Measurements from ENCODE around the gene TMEM156. TPM values are rescaled to one million over a fixed set of nuclear protein-coding genes. Genes with fewer than 3 reads are reported as not detected.

The TMEM156 gene
- polyA plus RNA-seq, 3 donors = 0.31 to 1.1 (median 0.43) TPM

DNA sequence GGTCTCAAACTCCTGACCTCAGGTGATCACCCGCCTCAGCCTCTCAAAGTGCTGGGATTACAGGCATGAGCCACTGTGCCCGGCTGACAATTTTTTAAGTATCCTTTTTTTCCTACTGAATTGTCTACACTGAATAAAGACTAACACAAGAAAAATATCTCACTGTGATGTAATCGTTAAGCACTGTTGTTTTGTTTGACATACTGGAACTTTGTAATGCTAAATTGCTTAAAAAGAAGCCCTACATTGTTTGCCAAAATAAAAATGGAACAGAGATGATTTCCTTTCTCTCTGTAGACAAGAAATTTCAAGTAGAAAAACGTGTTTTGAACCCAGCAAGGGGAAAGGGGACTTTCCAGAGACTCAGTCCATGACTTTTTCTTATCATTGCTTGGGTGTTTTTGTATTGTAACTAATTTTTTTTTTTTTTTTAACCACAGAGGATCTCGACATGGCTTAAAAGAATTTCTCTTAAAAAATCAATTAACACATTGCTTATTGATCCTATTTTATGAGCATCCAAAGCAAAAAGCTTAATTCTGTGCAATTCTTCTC, 74.9 kb downstream of the TMEM156 start:
- H3K27ac ChIP-seq (ENCODE audit: low read depth in 1 of 2, low read length in 2 of 2) = no peak overlapping the region
- Mint-ChIP-seq H3K4me1 (no peaks in the 10 kb centered on the region), H3K27ac (no peak overlapping the region), H3K4me3 (no peak overlapping the region), H3K27me3 (ENCODE audit: low read depth in 3 of 3) (peaks cover 0 to 1% (median 0%) of the 10 kb centered on the region in 3 donors), H3K36me3 (no peaks in the 10 kb centered on the region), H3K9me3 (peaks cover 5 to 14% (median 8%) of the 10 kb centered on the region in 7 donors)
- no peaks in the 10 kb centered on the region for H3K36me3 ChIP-seq (replicated peaks in 1 of 2; ENCODE audit: control insufficient read depth in 1 of 2, insufficient read depth in 2 of 2, low read length in 2 of 2)
- H3K79me2 ChIP-seq (ENCODE audit: insufficient read depth, low read length) = no peaks in the 10 kb centered on the region
- H3K4me3 ChIP-seq (replicated peaks in 1 of 3; ENCODE audit: low read depth in 2 of 3, low read length in 3 of 3) = no peak overlapping the region
- H3K27me3 ChIP-seq (ENCODE audit: control insufficient read depth in 2 of 2, insufficient read depth in 2 of 2, low read length in 2 of 2) = no peaks in the 10 kb centered on the region
- no peak overlapping the region for H3K9ac ChIP-seq (ENCODE audit: insufficient read depth, low read length, poor library complexity, severe bottlenecking)
- H2AFZ ChIP-seq (ENCODE audit: insufficient read depth, low read depth, low read length, poor library complexity, severe bottlenecking) = no peak overlapping the region
- H3K4me1 ChIP-seq (ENCODE audit: control insufficient read depth in 1 of 2, insufficient read depth in 2 of 2, low read length in 2 of 2) = no peaks in the 10 kb centered on the region
- no peak overlapping the region for H3K4me2 ChIP-seq (replicated peaks; ENCODE audit: extremely low read depth, low read length, poor library complexity, severe bottlenecking)
- no peaks in the 10 kb centered on the region for H4K20me1 ChIP-seq (ENCODE audit: insufficient read depth, low read length)
- intact Hi-C loops (cut with micrococcal nuclease) = no loop called here
- DNase-seq = no peak
- no peaks in the 10 kb centered on the region for H3K9me3 ChIP-seq (replicated peaks in 1 of 2; ENCODE audit: control insufficient read depth in 1 of 2, insufficient read depth in 1 of 2, low read length in 2 of 2)
- 100% methylated on average over 2 of the region's 5 CpGs for WGBS (ENCODE audit: insufficient coverage)
- TF ChIP-seq, protein P1, sequence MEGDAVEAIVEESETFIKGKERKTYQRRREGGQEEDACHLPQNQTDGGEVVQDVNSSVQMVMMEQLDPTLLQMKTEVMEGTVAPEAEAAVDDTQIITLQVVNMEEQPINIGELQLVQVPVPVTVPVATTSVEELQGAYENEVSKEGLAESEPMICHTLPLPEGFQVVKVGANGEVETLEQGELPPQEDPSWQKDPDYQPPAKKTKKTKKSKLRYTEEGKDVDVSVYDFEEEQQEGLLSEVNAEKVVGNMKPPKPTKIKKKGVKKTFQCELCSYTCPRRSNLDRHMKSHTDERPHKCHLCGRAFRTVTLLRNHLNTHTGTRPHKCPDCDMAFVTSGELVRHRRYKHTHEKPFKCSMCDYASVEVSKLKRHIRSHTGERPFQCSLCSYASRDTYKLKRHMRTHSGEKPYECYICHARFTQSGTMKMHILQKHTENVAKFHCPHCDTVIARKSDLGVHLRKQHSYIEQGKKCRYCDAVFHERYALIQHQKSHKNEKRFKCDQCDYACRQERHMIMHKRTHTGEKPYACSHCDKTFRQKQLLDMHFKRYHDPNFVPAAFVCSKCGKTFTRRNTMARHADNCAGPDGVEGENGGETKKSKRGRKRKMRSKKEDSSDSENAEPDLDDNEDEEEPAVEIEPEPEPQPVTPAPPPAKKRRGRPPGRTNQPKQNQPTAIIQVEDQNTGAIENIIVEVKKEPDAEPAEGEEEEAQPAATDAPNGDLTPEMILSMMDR (IDR thresholded peaks at IDR 0.05) = no peak

DNA sequence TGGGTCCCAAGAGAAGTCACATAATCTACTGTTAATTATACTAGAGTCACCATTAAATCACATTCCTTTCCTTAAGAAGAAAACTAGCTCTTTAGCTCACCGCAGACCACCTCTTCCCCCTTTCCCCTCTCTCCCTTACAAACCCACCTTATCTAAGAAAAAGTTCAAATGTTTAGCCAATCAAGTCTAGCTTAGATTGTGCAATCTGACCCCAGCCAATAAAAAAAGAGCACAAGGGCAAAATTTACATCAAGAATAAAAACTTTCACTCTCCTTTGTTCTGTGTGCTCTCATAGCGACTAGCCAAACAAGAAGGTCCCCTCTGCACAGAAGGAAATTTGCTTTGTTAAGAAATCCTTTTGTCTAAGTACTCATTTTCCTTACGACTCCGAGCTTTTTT, 76.3 kb downstream of the TMEM156 start:
- Mint-ChIP-seq H3K4me1 (no peaks in the 10 kb centered on the region), H3K36me3 (no peaks in the 10 kb centered on the region), H3K4me3 (no peak overlapping the region), H3K9me3 (peaks cover 5 to 14% (median 7%) of the 10 kb centered on the region in 7 donors), H3K27ac (no peak overlapping the region), H3K27me3 (ENCODE audit: low read depth in 3 of 3) (peaks cover 0 to 1% (median 0%) of the 10 kb centered on the region in 3 donors)
- H3K9ac ChIP-seq (ENCODE audit: insufficient read depth, low read length, poor library complexity, severe bottlenecking) = no peak overlapping the region
- H3K79me2 ChIP-seq (ENCODE audit: insufficient read depth, low read length) = no peaks in the 10 kb centered on the region
- no peak for DNase-seq
- no peaks in the 10 kb centered on the region for H4K20me1 ChIP-seq (ENCODE audit: insufficient read depth, low read length)
- no peak overlapping the region for H3K4me3 ChIP-seq (replicated peaks in 1 of 3; ENCODE audit: low read depth in 2 of 3, low read length in 3 of 3)
- TF ChIP-seq, protein P1 (IDR thresholded peaks at IDR 0.05) = no peak
- H3K27ac ChIP-seq (ENCODE audit: low read depth in 1 of 2, low read length in 2 of 2) = no peak overlapping the region
- WGBS (ENCODE audit: insufficient coverage) = 100% methylated on average over 1 of the region's 4 CpGs
- intact Hi-C loops (cut with micrococcal nuclease) = no loop called here
- no peaks in the 10 kb centered on the region for H3K27me3 ChIP-seq (ENCODE audit: control insufficient read depth in 2 of 2, insufficient read depth in 2 of 2, low read length in 2 of 2)
- H2AFZ ChIP-seq (ENCODE audit: insufficient read depth, low read depth, low read length, poor library complexity, severe bottlenecking) = no peak overlapping the region
- no peaks in the 10 kb centered on the region for H3K4me1 ChIP-seq (ENCODE audit: control insufficient read depth in 1 of 2, insufficient read depth in 2 of 2, low read length in 2 of 2)
- no peaks in the 10 kb centered on the region for H3K9me3 ChIP-seq (replicated peaks in 1 of 2; ENCODE audit: control insufficient read depth in 1 of 2, insufficient read depth in 1 of 2, low read length in 2 of 2)
- H3K4me2 ChIP-seq (replicated peaks; ENCODE audit: extremely low read depth, low read length, poor library complexity, severe bottlenecking) = no peak overlapping the region
- H3K36me3 ChIP-seq (replicated peaks in 1 of 2; ENCODE audit: control insufficient read depth in 1 of 2, insufficient read depth in 2 of 2, low read length in 2 of 2) = no peaks in the 10 kb centered on the region

All from CD14-positive monocyte (primary cell).